Measurements from ENCODE around the gene AMPD2. TPM values are rescaled to one million over a fixed set of nuclear protein-coding genes. Genes with fewer than 3 reads are reported as not detected.
"Not testable (repeated sequence)": the region's sequence is repeated elsewhere in the genome, so short reads cannot be mapped to it uniquely, and the experiment has no call there.

AMPD2 gene
- total RNA-seq, 1 donor = 108 TPM

DNA sequence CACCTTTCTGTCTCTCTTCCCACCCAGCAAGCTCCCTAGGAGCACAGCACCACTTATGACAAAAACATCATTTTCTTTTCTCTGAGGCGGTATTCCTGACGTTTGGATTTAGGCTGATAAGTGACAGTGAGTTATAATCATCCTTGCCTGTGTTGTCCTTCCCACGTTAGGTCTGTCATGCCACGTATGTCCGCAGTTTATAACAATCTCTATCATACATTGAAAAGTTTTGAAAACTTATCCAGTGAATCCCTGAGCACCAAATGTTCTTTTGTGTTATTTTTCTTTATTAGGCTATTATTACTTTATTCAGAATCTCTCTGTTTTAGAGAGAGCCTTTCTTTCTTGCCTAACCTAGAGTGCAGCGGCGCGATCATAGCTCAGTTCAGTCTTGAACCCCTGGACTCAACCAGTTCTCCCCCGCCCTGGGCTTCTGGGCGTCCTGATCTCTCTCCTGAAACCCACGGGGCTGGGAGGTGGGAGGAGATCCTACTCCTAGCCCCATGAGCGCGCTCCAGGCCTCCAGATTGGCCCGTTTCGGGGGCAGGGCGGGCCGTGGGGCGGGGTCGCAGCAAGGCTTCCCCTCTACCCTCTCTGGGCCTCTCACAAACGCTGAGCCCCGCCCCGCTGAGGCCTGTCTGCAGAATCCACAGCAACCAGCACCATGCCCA lies 48.0 kb downstream of the AMPD2 start, which contains the start of gene GSTM2:
Gene GSTM2, plus strand, starts transcription at position 606 of the 671 bp plus-strand sequence. Its CDS starts 59 bp downstream, at position 665.
- no peak within 1 kb of the TSS for H3K4me3 ChIP-seq (ENCODE audit: low read length)
- H3K4me1 ChIP-seq (ENCODE audit: insufficient read depth, low read length) = peaks cover 12% of the 10 kb centered on the region
- H3K9me3 ChIP-seq (ENCODE audit: low read depth, low read length) = no peaks in the 10 kb centered on the region
- no peaks in the 10 kb centered on the region for H3K27me3 ChIP-seq (ENCODE audit: insufficient read depth, low read length)

DNA sequence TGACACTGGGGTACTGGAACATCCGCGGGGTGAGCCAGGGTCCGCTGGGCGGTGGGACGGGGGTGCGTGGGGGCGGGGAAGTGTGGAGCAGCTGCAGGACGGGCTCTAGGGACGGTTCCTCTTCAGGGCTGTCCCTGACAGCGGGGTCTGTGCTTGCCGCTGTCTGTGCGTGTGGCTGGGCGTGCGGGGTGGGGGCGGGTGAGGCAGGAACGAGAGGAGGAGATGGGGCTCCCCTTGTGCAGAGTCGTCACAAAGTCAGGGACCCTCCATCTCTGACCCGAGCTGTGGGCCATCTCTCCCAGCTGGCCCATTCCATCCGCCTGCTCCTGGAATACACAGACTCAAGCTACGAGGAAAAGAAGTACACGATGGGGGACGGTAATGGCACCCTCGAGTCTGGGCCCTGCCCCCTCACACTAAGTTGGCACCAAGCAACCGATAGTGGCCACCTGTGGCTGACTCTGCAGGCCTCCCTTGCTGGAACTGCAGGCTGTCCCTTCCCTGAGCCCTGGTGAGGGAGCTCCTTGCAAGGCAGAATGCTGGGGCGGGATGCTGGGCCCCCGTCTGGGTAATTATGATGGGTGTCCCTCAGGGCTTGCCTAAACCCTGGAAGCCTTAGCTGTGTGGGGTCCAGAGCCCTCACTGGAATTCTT lies 48.6 kb downstream of the AMPD2 start:
- Histone ChIP-seq H3K4me3 (ENCODE audit: low read length) (no peak overlapping the region), H3K9me3 (ENCODE audit: low read depth, low read length) (no peaks in the 10 kb centered on the region), H3K4me1 (ENCODE audit: insufficient read depth, low read length) (peaks cover 12% of the 10 kb centered on the region), H3K27me3 (ENCODE audit: insufficient read depth, low read length) (no peaks in the 10 kb centered on the region)

DNA sequence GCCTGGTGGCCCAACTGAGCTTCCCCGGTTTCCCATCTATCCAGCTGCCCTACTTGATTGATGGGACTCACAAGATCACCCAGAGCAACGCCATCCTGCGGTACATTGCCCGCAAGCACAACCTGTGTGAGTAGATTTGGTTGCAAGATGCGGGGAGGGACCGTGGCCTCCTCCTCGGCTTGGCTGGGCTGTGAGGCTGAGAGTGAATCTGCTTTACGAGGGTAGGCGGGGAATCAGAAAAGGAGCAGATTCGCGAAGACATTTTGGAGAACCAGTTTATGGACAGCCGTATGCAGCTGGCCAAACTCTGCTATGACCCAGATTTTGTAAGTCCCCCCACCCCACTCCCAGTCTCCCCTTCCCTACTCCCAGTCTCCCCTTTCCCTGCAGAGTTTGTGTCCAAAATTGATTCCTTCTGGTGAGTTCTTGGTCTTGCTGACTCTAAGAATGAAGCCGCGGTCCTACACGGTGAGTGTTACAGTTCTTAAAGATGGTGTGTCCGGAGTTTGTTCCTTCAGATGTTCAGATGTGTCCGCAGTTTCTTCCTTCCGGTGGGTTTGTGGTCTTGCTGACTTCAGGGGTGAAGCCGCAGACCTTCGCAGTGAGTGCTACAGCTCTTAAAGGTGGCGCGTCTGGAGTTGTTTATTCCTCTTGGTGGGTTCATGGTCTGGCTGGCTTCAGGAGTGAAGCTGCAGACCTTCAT lies 49.8 kb downstream of the AMPD2 start:
- Histone ChIP-seq H3K9me3 (ENCODE audit: low read depth, low read length) (no peaks in the 10 kb centered on the region), H3K27me3 (ENCODE audit: insufficient read depth, low read length) (no peaks in the 10 kb centered on the region), H3K4me1 (ENCODE audit: insufficient read depth, low read length) (peaks cover 12% of the 10 kb centered on the region), H3K4me3 (ENCODE audit: low read length) (no peak overlapping the region)

DNA sequence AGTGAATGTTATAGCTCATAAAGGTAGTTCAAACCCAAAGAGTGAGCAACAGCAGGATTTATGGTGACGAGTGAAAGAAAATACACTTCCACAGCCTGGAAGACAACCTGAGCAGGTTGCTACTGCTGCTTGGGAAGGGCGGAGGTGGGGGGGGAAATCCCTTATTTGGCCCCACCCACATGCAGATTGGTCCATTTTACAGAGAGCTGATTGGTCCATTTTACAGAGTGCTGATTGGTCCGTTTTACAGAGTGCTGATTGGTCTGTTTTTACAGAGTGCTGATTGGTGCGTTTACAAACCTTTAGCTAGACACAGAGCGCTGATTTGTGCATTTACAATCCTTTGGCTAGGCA lies 50.3 kb downstream of the AMPD2 start:
- peaks cover 12% of the 10 kb centered on the region for H3K4me1 ChIP-seq (ENCODE audit: insufficient read depth, low read length)
- not testable (repeated sequence) for H3K4me3 ChIP-seq (ENCODE audit: low read length); H3K9me3 ChIP-seq (ENCODE audit: low read depth, low read length); H3K27me3 ChIP-seq (ENCODE audit: insufficient read depth, low read length)

DNA sequence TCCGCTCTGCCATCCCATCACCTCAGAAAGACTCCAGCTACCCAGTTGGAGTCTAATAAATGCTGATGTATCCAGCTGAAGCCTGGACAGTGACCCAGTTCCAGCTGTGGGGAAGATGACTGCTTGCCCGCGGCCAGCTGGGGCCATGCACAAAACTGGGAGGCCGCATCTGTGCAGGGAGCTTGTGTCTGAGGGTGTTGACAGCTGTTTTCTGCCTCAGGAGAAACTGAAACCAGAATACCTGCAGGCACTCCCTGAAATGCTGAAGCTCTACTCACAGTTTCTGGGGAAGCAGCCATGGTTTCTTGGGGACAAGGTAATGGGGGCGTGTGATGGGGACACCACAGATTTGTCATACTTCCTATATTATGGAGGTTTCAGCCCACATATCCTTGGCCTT lies 51.4 kb downstream of the AMPD2 start:
- Histone ChIP-seq H3K9me3 (ENCODE audit: low read depth, low read length) (no peaks in the 10 kb centered on the region), H3K4me1 (ENCODE audit: insufficient read depth, low read length) (peaks cover 12% of the 10 kb centered on the region), H3K4me3 (ENCODE audit: low read length) (no peak overlapping the region), H3K27me3 (ENCODE audit: insufficient read depth, low read length) (no peaks in the 10 kb centered on the region)

DNA sequence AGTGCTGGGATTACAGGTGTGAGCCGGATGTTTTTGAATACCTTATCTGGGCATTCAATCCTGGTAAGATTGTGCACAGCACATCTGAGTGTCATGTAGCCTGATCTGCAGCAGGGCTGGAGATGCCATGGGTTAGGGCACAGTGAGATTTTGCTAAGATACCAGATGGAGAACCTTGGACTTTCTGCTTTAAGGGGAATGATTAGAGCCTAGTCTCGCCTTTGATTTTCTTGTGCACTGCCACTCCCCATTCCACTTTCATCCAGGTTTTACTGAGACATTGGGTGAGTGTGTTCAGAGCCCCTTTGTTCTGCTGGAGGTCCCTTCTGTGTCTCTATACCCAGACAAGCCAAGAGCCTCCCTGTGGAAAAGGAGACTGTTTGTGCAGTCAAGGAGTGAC lies 54.2 kb downstream of the AMPD2 start:
- H3K4me1 ChIP-seq (ENCODE audit: insufficient read depth, low read length); H3K27me3 ChIP-seq (ENCODE audit: insufficient read depth, low read length); H3K9me3 ChIP-seq (ENCODE audit: low read depth, low read length); H3K4me3 ChIP-seq (ENCODE audit: low read length): not testable (repeated sequence)

DNA sequence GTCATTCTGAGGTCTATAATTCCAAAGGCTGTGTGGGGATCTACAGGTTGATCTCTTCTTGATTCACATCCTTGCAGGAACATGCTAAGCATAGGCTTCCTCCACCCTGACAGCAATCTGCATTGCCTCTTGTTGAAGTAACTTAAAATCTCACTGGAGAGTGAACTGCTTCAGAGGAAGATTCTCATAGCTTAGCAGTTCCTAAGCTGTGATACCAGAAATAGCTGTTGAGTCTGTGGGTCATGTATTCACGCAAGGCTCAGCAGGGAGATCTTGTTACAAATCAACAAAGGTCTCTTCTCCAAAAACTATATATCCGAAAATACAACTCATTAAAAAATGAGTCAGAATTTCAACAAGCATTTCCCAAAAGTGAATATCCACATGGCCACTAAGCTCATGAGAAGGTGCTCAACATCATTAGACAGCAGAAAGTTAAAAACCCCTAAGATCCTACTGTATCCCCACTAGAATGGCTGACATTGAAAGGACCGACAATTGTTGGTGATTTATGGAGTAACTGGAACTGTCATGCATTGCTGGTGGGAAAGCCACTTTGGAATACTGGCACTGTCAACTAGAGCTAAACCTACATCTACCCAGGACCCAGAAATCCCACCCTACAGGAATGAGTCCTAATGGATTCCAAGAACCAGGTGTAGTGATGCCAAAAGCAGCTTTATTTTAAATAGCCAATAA lies 57.2 kb downstream of the AMPD2 start:
- not testable (repeated sequence) for H3K4me3 ChIP-seq (ENCODE audit: low read length); H3K27me3 ChIP-seq (ENCODE audit: insufficient read depth, low read length); H3K9me3 ChIP-seq (ENCODE audit: low read depth, low read length)

DNA sequence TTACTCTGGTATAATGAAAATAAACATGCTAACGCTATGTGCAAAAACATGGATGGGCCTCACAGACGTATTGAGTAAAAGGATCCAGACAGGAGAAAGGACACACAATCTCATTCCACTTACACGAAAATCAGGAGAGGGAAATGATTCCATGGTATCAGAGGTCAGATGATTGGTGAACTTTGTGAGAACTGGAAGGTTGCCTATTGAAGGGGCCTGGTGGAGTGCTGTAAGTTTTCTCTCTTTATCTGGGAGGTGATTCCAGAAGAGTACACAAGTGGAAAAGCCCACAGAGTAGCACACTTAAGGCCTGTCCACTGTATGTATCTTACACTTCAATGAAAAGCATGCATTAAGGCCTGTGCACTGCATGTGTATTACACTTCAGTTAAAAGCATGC lies 57.8 kb downstream of the AMPD2 start:
- H3K9me3 ChIP-seq (ENCODE audit: low read depth, low read length) = no peaks in the 10 kb centered on the region
- no peaks in the 10 kb centered on the region for H3K4me1 ChIP-seq (ENCODE audit: insufficient read depth, low read length)
- H3K27me3 ChIP-seq (ENCODE audit: insufficient read depth, low read length) = no peaks in the 10 kb centered on the region
- no peak overlapping the region for H3K4me3 ChIP-seq (ENCODE audit: low read length)

More for the DNA sequence above, 57.2 kb downstream of the AMPD2 start:
- H3K4me1 ChIP-seq (ENCODE audit: insufficient read depth, low read length) = not testable (repeated sequence)

DNA sequence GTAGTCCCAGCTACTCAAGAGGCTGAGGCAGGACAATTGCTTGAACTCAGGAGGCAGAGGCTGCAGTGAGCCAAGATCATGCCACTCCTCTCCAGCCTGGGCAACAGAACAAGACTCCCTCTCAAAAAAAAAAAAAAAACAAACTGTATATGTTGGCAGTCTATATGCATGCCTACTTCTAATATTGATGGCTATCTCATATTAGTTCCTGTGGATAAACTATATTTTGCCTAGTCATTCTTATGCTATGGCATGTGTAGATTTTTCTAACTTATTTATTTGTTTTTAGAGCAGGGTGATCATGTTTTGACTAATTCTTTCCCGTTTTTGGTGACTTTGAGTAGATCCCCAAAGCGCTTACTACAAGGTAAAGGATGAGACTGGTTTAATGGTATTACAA lies 59.0 kb downstream of the AMPD2 start:
- not testable (repeated sequence) for H3K4me1 ChIP-seq (ENCODE audit: insufficient read depth, low read length); H3K9me3 ChIP-seq (ENCODE audit: low read depth, low read length); H3K27me3 ChIP-seq (ENCODE audit: insufficient read depth, low read length)

More for the DNA sequence above, 59.0 kb downstream of the AMPD2 start:
- H3K4me3 ChIP-seq (ENCODE audit: low read length) = not testable (repeated sequence)

Other genes with a start within 250 kb of the AMPD2 start
- gene SORT1, start 221.9 kb upstream of the AMPD2 start, total RNA-seq = 9.3 TPM
- gene PSMA5, start 193.4 kb upstream of the AMPD2 start, total RNA-seq = 30.7 TPM
- not detected for gene SYPL2, start 153.3 kb upstream of the AMPD2 start, total RNA-seq
- gene ATXN7L2, start 135.9 kb upstream of the AMPD2 start, total RNA-seq = 4.4 TPM
- gene CYB561D1, start 125.7 kb upstream of the AMPD2 start, total RNA-seq = 7.9 TPM
- gene AMIGO1, start 110.1 kb upstream of the AMPD2 start, total RNA-seq = 9.2 TPM
- gene GPR61, start 80.0 kb upstream of the AMPD2 start, total RNA-seq = 0.94 TPM
- 8.9 TPM for gene GNAI3, start 71.2 kb upstream of the AMPD2 start, total RNA-seq
- not detected for gene GNAT2, start 221 bp upstream of the AMPD2 start, total RNA-seq
- gene GSTM4, start 36.3 kb downstream of the AMPD2 start, total RNA-seq = 8.4 TPM
- gene GSTM2, start 48.2 kb downstream of the AMPD2 start, total RNA-seq = 16.1 TPM
- not detected for gene GSTM1, start 68.0 kb downstream of the AMPD2 start, total RNA-seq
- gene GSTM5, start 92.4 kb downstream of the AMPD2 start, total RNA-seq = not detected
- 7.5 TPM for gene GSTM3, start 121.2 kb downstream of the AMPD2 start, total RNA-seq
- gene EPS8L3, start 144.1 kb downstream of the AMPD2 start, total RNA-seq = not detected